Measurements from ENCODE around the gene CRYZL1. TPM values are rescaled to one million over a fixed set of nuclear protein-coding genes. Genes with fewer than 3 reads are reported as not detected.

Gene CRYZL1
- total and polyA plus RNA-seq, 2 of the 8 experiments (the other 6 are each of a cell fraction or from before 2014, with no cell fraction given), result 15.6 to 15.8 TPM

DNA sequence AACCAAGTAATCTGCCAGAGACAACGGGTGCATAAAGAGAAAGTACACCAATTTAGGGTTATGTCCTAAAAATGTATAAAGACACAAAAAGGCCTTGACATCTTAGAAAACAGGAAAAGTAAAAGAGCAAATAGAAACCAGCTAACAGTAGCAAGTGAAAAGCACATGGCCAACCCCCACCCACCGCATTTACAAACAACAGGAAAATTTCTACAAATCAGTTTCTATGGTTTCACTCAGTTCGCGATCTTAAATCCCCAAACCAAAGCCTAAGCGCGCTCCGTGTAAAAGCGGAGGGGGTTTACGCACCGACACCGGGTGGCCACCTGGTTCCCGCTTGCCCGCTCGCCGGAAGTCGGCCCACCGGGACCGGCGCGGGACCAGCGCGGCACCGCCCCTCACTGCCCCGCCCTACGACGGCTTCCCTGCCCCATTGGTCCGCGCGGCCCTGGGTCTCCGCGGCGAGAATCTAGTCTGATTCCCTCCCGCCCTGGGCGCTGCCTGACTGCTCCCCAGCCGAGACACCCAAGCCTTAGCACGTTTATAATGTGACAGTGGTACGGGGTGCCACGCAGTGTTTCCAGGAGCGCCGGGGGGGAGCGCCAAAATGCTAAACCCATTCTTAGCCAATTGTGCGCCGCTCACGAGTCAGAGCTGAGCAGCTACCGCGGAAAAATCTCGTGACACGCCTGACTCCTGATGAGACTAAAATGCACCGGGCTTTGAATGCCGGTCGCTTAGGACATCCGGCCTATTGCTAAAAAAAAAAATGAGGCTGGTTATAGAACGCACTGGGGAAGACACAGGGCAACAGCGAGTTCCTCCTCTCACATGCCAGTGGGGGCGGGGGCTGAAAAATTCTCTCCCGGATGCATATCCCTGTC lies 99.5 kb downstream of the CRYZL1 start, which contains the start of gene GART (continued):
- TF ChIP-seq, protein P1, sequence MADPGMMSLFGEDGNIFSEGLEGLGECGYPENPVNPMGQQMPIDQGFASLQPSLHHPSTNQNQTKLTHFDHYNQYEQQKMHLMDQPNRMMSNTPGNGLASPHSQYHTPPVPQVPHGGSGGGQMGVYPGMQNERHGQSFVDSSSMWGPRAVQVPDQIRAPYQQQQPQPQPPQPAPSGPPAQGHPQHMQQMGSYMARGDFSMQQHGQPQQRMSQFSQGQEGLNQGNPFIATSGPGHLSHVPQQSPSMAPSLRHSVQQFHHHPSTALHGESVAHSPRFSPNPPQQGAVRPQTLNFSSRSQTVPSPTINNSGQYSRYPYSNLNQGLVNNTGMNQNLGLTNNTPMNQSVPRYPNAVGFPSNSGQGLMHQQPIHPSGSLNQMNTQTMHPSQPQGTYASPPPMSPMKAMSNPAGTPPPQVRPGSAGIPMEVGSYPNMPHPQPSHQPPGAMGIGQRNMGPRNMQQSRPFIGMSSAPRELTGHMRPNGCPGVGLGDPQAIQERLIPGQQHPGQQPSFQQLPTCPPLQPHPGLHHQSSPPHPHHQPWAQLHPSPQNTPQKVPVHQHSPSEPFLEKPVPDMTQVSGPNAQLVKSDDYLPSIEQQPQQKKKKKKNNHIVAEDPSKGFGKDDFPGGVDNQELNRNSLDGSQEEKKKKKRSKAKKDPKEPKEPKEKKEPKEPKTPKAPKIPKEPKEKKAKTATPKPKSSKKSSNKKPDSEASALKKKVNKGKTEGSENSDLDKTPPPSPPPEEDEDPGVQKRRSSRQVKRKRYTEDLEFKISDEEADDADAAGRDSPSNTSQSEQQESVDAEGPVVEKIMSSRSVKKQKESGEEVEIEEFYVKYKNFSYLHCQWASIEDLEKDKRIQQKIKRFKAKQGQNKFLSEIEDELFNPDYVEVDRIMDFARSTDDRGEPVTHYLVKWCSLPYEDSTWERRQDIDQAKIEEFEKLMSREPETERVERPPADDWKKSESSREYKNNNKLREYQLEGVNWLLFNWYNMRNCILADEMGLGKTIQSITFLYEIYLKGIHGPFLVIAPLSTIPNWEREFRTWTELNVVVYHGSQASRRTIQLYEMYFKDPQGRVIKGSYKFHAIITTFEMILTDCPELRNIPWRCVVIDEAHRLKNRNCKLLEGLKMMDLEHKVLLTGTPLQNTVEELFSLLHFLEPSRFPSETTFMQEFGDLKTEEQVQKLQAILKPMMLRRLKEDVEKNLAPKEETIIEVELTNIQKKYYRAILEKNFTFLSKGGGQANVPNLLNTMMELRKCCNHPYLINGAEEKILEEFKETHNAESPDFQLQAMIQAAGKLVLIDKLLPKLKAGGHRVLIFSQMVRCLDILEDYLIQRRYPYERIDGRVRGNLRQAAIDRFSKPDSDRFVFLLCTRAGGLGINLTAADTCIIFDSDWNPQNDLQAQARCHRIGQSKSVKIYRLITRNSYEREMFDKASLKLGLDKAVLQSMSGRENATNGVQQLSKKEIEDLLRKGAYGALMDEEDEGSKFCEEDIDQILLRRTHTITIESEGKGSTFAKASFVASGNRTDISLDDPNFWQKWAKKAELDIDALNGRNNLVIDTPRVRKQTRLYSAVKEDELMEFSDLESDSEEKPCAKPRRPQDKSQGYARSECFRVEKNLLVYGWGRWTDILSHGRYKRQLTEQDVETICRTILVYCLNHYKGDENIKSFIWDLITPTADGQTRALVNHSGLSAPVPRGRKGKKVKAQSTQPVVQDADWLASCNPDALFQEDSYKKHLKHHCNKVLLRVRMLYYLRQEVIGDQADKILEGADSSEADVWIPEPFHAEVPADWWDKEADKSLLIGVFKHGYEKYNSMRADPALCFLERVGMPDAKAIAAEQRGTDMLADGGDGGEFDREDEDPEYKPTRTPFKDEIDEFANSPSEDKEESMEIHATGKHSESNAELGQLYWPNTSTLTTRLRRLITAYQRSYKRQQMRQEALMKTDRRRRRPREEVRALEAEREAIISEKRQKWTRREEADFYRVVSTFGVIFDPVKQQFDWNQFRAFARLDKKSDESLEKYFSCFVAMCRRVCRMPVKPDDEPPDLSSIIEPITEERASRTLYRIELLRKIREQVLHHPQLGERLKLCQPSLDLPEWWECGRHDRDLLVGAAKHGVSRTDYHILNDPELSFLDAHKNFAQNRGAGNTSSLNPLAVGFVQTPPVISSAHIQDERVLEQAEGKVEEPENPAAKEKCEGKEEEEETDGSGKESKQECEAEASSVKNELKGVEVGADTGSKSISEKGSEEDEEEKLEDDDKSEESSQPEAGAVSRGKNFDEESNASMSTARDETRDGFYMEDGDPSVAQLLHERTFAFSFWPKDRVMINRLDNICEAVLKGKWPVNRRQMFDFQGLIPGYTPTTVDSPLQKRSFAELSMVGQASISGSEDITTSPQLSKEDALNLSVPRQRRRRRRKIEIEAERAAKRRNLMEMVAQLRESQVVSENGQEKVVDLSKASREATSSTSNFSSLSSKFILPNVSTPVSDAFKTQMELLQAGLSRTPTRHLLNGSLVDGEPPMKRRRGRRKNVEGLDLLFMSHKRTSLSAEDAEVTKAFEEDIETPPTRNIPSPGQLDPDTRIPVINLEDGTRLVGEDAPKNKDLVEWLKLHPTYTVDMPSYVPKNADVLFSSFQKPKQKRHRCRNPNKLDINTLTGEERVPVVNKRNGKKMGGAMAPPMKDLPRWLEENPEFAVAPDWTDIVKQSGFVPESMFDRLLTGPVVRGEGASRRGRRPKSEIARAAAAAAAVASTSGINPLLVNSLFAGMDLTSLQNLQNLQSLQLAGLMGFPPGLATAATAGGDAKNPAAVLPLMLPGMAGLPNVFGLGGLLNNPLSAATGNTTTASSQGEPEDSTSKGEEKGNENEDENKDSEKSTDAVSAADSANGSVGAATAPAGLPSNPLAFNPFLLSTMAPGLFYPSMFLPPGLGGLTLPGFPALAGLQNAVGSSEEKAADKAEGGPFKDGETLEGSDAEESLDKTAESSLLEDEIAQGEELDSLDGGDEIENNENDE (IDR thresholded peaks at IDR 0.05; ENCODE audit: insufficient replicate concordance, low read length), result no peak
- TF ChIP-seq TAF1 (IDR thresholded peaks at IDR 0.05; ENCODE audit: low read depth, low read length), result peak; percentile 79
- TF ChIP-seq, protein P2, sequence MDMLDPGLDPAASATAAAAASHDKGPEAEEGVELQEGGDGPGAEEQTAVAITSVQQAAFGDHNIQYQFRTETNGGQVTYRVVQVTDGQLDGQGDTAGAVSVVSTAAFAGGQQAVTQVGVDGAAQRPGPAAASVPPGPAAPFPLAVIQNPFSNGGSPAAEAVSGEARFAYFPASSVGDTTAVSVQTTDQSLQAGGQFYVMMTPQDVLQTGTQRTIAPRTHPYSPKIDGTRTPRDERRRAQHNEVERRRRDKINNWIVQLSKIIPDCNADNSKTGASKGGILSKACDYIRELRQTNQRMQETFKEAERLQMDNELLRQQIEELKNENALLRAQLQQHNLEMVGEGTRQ (IDR thresholded peaks at IDR 0.05; ENCODE audit: low read length), result no peak
- no peak for TF ChIP-seq CTBP2 (IDR thresholded peaks at IDR 0.05; ENCODE audit: borderline replicate concordance, insufficient read depth, insufficient read length, low read length)
- TF ChIP-seq POU5F1 (IDR thresholded peaks at IDR 0.05; ENCODE audit: low read depth, low read length), result no peak
- TF ChIP-seq, protein P3, sequence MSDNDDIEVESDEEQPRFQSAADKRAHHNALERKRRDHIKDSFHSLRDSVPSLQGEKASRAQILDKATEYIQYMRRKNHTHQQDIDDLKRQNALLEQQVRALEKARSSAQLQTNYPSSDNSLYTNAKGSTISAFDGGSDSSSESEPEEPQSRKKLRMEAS (IDR thresholded peaks at IDR 0.05), result peak; percentile 65
- TF ChIP-seq RFX5 (IDR thresholded peaks at IDR 0.05; ENCODE audit: borderline replicate concordance, low read depth, low read length), result no peak
- TF ChIP-seq POLR2A (IDR thresholded peaks at IDR 0.05; ENCODE audit: control extremely low read depth in 1 of 2, low read depth in 2 of 2, low read length in 2 of 2), result peak; percentile 57 to 75

All from H1 (cell line).